Measurements from ENCODE around the gene NOC4L.

GRCh38 chr12:132102297-132102696 lies 42.0 kb upstream of the NOC4L start:
- TF ChIP-seq CTCF (optimal IDR thresholded peaks at IDR 0.05 in 1 of 3, IDR thresholded peaks at IDR 0.05 in 1 of 3, conservative IDR thresholded peaks at IDR 0.05 in 1 of 3; ENCODE audit: extremely low read depth in 1 of 3, insufficient read depth in 2 of 3, low read length in 3 of 3) (no peak), EZH2 (IDR thresholded peaks at IDR 0.05; ENCODE audit: low read length) (no peak)

Data from keratinocyte (primary cell).